H1 (cell line): ENCODE results near the gene SLC15A3. TPM values are rescaled to one million over a fixed set of nuclear protein-coding genes. Genes with fewer than 3 reads are reported as not detected.

ENCODE experiments used
- CTCF ChIA-PET: fragments of 300-600 bp; sonication (Branson Sonifier 250); formaldehyde crosslinking; loops from one replicate; lab custom pipeline; 2021; ENCODE audit not compliant: partially characterized antibody; lab: Charles Lee
- POLR2A ChIA-PET: fragments of 300-600 bp; sonication (Branson Sonifier 250); formaldehyde crosslinking; loops from one replicate; lab custom pipeline; 2021; ENCODE audit warnings: inconsistent platforms; ENCODE audit not compliant: partially characterized antibody; lab: Charles Lee
- DNase-seq, 2 experiments: peaks; one replicate each; pipeline versions ENCODE4 v3.0.0 to v3.0.0-alpha.2; 2010 to 2022; ENCODE audit warnings: low spot score in 2 of 2, low read depth in 1 of 2, mixed read lengths in 1 of 2
- FAIRE-seq: peaks from 2 replicates; lab custom pipeline; 2011; peaks lifted over from hg19 to GRCh38; lab: Jason Lieb, UNC
- H2AFZ ChIP-seq: 2 replicates; pipeline ENCODE4 v1.8.1; 2012; ENCODE audit warnings: low read length, inconsistent platforms
- H2AK5ac ChIP-seq: 2 replicates; pipeline ENCODE4 v1.6.1; 2013; ENCODE audit warnings: low read depth, low read length
- H2BK120ac ChIP-seq: replicated peaks from 2 replicates; pipeline ENCODE3; 2013; ENCODE audit warnings: low read depth, low read length, inconsistent platforms
- H2BK12ac ChIP-seq: 2 replicates; pipeline ENCODE4 v1.6.1; 2013; ENCODE audit warnings: low read depth, low read length
- H2BK15ac ChIP-seq: 2 replicates; pipeline ENCODE4 v1.6.1; 2013; ENCODE audit warnings: low read length
- H2BK20ac ChIP-seq: 2 replicates; pipeline ENCODE4 v1.6.1; 2013; ENCODE audit warnings: low read length
- H2BK5ac ChIP-seq: 2 replicates; pipeline ENCODE4 v1.6.1; 2013; ENCODE audit warnings: low read depth, low read length
- H3K14ac ChIP-seq: 2 replicates; pipeline ENCODE4 v1.6.1; 2013; ENCODE audit warnings: inconsistent platforms; ENCODE audit not compliant: insufficient read length
- H3K18ac ChIP-seq: 2 replicates; pipeline ENCODE4 v1.6.1; 2013; ENCODE audit warnings: low read length; ENCODE audit errors: extremely low read depth
- H3K23ac ChIP-seq: 2 replicates; pipeline ENCODE4 v1.6.1; 2013; ENCODE audit warnings: inconsistent platforms; ENCODE audit not compliant: insufficient read length
- H3K23me2 ChIP-seq: 2 replicates; pipeline ENCODE4 v1.6.1; 2013; ENCODE audit warnings: low read depth, low read length
- H3K27ac ChIP-seq: 2 replicates; pipeline ENCODE4 v1.6.1; 2011; ENCODE audit warnings: low read depth, low read length, inconsistent platforms
- H3K27me3 ChIP-seq, 4 experiments: replicated peaks in 1 of 4; 1 replicate in 1 of 4; 2 replicates in 3 of 4; pipeline versions ENCODE4 v1.6.1 to v1.8.1; 2011 to 2013; ENCODE audit warnings: low read length in 3 of 4, mild to moderate bottlenecking in 3 of 4, inconsistent platforms in 2 of 4, mixed read lengths in 2 of 4, moderate library complexity in 1 of 4; ENCODE audit not compliant: control insufficient read depth in 3 of 4, insufficient read depth in 3 of 4; ENCODE audit errors: extremely low read depth in 1 of 4
- H3K36me3 ChIP-seq, 4 experiments: 2 replicates each; pipeline versions ENCODE4 v1.6.1 to v1.8.1; 2011 to 2013; ENCODE audit warnings: mild to moderate bottlenecking in 4 of 4, low read length in 3 of 4, moderate library complexity in 2 of 4, control low read depth in 1 of 4, inconsistent platforms in 1 of 4; ENCODE audit not compliant: insufficient read depth in 4 of 4, control insufficient read depth in 2 of 4
- H3K4ac ChIP-seq: replicated peaks from 2 replicates; pipeline ENCODE3; 2013; ENCODE audit warnings: low read length, low read depth, mixed read lengths, inconsistent platforms; ENCODE audit not compliant: insufficient read length
- H3K4me1 ChIP-seq, 4 experiments: replicated peaks in 1 of 4; 1 replicate in 1 of 4; 2 replicates in 3 of 4; pipeline versions ENCODE4 v1.6.1 to v1.8.1; 2011 to 2013; ENCODE audit warnings: low read length in 3 of 4, inconsistent platforms in 2 of 4, mixed read lengths in 1 of 4; ENCODE audit not compliant: insufficient read depth in 4 of 4, control insufficient read depth in 3 of 4
- H3K4me2 ChIP-seq, 2 experiments: 2 replicates each; pipeline versions ENCODE4 v1.6.1 to v1.8.1; 2011 to 2013; ENCODE audit warnings: low read depth in 2 of 2, low read length in 2 of 2, control low read depth in 1 of 2, inconsistent platforms in 1 of 2, mild to moderate bottlenecking in 1 of 2; ENCODE audit not compliant: insufficient read depth in 1 of 2
- H3K4me3 ChIP-seq, 4 experiments: fragments of 200-600, 300-600 bp in 1 of 4; sonication (generic), shearing (Covaris generic), sonication (Bioruptor Twin) in 1 of 4; 2 replicates each; pipeline versions ENCODE4 v1.5.1 to v1.8.1; 2011 to 2016; ENCODE audit warnings: low read length in 4 of 4, low read depth in 3 of 4, control low read depth in 2 of 4, inconsistent platforms in 2 of 4, mild to moderate bottlenecking in 2 of 4, mixed read lengths in 1 of 4, moderate library complexity in 1 of 4; ENCODE audit not compliant: insufficient read depth in 2 of 4; ENCODE audit errors: extremely low read depth in 1 of 4
- H3K56ac ChIP-seq: replicated peaks from 2 replicates; pipeline ENCODE3; 2013; ENCODE audit warnings: low read depth, mild to moderate bottlenecking, mixed read lengths, low read length, inconsistent platforms; ENCODE audit not compliant: insufficient read length
- H3K79me1 ChIP-seq: 2 replicates; pipeline ENCODE4 v1.6.1; 2013; ENCODE audit warnings: low read depth, low read length, control low read depth
- H3K79me2 ChIP-seq, 2 experiments: 2 replicates each; pipeline versions ENCODE4 v1.6.1 to v1.8.1; 2012 to 2013; ENCODE audit warnings: low read length in 2 of 2, mild to moderate bottlenecking in 2 of 2, inconsistent platforms in 1 of 2; ENCODE audit not compliant: insufficient read depth in 2 of 2, control insufficient read depth in 1 of 2
- H3K9ac ChIP-seq, 4 experiments: replicated peaks in 1 of 4; 1 replicate in 1 of 4; 2 replicates in 3 of 4; pipeline versions ENCODE4 v1.6.1 to v1.8.1; 2011 to 2013; ENCODE audit warnings: low read depth in 3 of 4, low read length in 3 of 4, control low read depth in 2 of 4, mild to moderate bottlenecking in 2 of 4, moderate library complexity in 2 of 4, inconsistent platforms in 1 of 4; ENCODE audit errors: extremely low read depth in 1 of 4
- H3K9me3 ChIP-seq, 2 experiments: 2 replicates each; pipeline versions ENCODE4 v1.6.1 to v1.8.1; 2012 to 2013; ENCODE audit warnings: mild to moderate bottlenecking in 2 of 2, moderate library complexity in 2 of 2, control low read depth in 1 of 2, inconsistent platforms in 1 of 2, low read depth in 1 of 2, low read length in 1 of 2, mixed read lengths in 1 of 2; ENCODE audit not compliant: insufficient read depth in 2 of 2
- H4K20me1 ChIP-seq, 2 experiments: replicated peaks in 1 of 2; 2 replicates each; pipeline versions ENCODE3 to v1.8.1; 2011 to 2013; ENCODE audit warnings: inconsistent platforms in 2 of 2, low read length in 2 of 2, mild to moderate bottlenecking in 1 of 2; ENCODE audit not compliant: insufficient read depth in 2 of 2, control insufficient read depth in 1 of 2
- H4K5ac ChIP-seq: 2 replicates; pipeline ENCODE4 v1.6.1; 2013; ENCODE audit warnings: low read length, low read depth, mixed read lengths, inconsistent platforms; ENCODE audit not compliant: insufficient read length
- H4K8ac ChIP-seq: 2 replicates; pipeline ENCODE4 v1.8.0; 2013; ENCODE audit warnings: mild to moderate bottlenecking, moderate library complexity, low read length, inconsistent platforms; ENCODE audit not compliant: insufficient read depth; ENCODE audit errors: extremely low read depth
- H4K91ac ChIP-seq: replicated peaks from 2 replicates; pipeline ENCODE3; 2013; ENCODE audit warnings: low read length, mixed read lengths, inconsistent platforms; ENCODE audit not compliant: insufficient read length
- CHD2 ChIP-seq: IDR thresholded peaks from 2 replicates; pipeline ENCODE4 v1.6.1; 2012; ENCODE audit warnings: low read length, improper control_type of control experiment
- CTCF ChIP-seq, 3 experiments: IDR thresholded peaks; 1 replicate in 2 of 3; 2 replicates in 1 of 3; pipeline versions ENCODE4 v1.5.1 to v1.6.1; 2011; ENCODE audit warnings: low read length in 3 of 3, mild to moderate bottlenecking in 3 of 3, inconsistent platforms in 2 of 3, low read depth in 1 of 3, moderate library complexity in 1 of 3; ENCODE audit not compliant: insufficient read depth in 1 of 3; ENCODE audit errors: control extremely low read depth in 1 of 3
- RAD21 ChIP-seq, 2 experiments: IDR thresholded peaks in 1 of 2; conservative IDR thresholded peaks in 1 of 2; 2 replicates each; pipeline ENCODE4 v1.6.1; 2011; ENCODE audit warnings: low read depth in 2 of 2, low read length in 2 of 2, improper control_type of control experiment in 1 of 2, inconsistent platforms in 1 of 2, mild to moderate bottlenecking in 1 of 2, moderate library complexity in 1 of 2
- WGBS, 2 experiments: shearing (Covaris generic) in 1 of 2; methylation state at CpG; one replicate each; pipeline versions ENCODE4 v1.1.6 to v1.1.7; 2013 to 2015; ENCODE audit warnings: low lambda C conversion rate in 2 of 2, mixed read lengths in 2 of 2, inconsistent platforms in 1 of 2, low coverage in 1 of 2, missing lambda C conversion rate in 1 of 2; ENCODE audit not compliant: insufficient replicate concordance in 2 of 2, insufficient coverage in 1 of 2, insufficient read length in 1 of 2; ENCODE audit errors: extremely low coverage in 1 of 2, missing lambda C conversion rate in 1 of 2; 5-methylcytosine and 5-hydroxymethylcytosine counted together
- polyA plus RNA-seq, 7 experiments: library from polyadenylated mRNA; depleted of rRNA in 3 of 7; stranded (reverse) in 5 of 7; unstranded in 2 of 7; fragments of >200 nt in 5 of 7; fragments of 200-250 nt in 2 of 7; gene quantifications; 1 replicate in 5 of 7; 2 replicates in 1 of 7; 4 replicates in 1 of 7; pipeline versions ENCODE4 v1.2.1 to v1.2.3, GENCODE V29; 2011 to 2013; ENCODE audit warnings: missing spikeins in 2 of 7, mixed read lengths in 2 of 7
- total RNA-seq: library from RNA; stranded (reverse); fragmentation: NEBNext Ultra II Directional; extraction: Animal tissue kit (Norgen Biotek cat#: 25700); gene quantifications from 2 replicates; pipeline ENCODE4 v1.2.1, GENCODE V29; 2021

SLC15A3 gene
- total and polyA plus RNA-seq, 2 of the 8 experiments (the other 6 are each of a cell fraction or from before 2014, with no cell fraction given): 25.8 to 31.0 TPM

GRCh38 chr11:60970369-60970774 lies 18.4 kb upstream of the SLC15A3 start:
- 32% methylated on average over 9 of the region's 9 CpGs; no CpG with 5 or more reads in 1 of the 2 experiments for WGBS, 2 experiments
- FAIRE-seq (no peak), DNase-seq (peak in 1 of 2 experiments; percentile 86)
- no peak overlapping the region for H3K4ac ChIP-seq
- no peak overlapping the region for H2BK120ac ChIP-seq
- TF ChIP-seq CTCF (IDR thresholded peaks at IDR 0.05; ENCODE audit: control extremely low read depth in 1 of 3, insufficient read depth in 1 of 3, low read depth in 1 of 3, low read length in 3 of 3): peak; percentile 88 to 96 (median 89)
- TF ChIP-seq CHD2: no peak
- peak; percentile 77 to 84 for TF ChIP-seq RAD21 (IDR thresholded peaks at IDR 0.05 in 1 of 2, conservative IDR thresholded peaks at IDR 0.05 in 1 of 2; ENCODE audit: low read depth in 2 of 2, low read length in 2 of 2)
- no peak overlapping the region for H3K9ac ChIP-seq
- no peaks in the 10 kb centered on the region; a peak in 2 of 7 replicates for H3K27me3 ChIP-seq
- 0 out of 2 replicates have a peak overlapping the region, but pooled peaks have one; percentile 55 for H2BK20ac ChIP-seq
- H3K36me3 ChIP-seq: no peaks in the 10 kb centered on the region
- no peaks in the 10 kb centered on the region for H3K4me1 ChIP-seq
- CTCF ChIA-PET: interaction anchor here (0.5 to 2.9 kb wide), 38 partner anchors 9 to 412 kb away, joined by 3 to 19 read pairs (median 4); partner anchors contain the start of gene SLC15A3
- no peak overlapping the region for H3K56ac ChIP-seq
- no peak overlapping the region for H3K23ac ChIP-seq
- H2AK5ac ChIP-seq: no peak overlapping the region
- no peaks in the 10 kb centered on the region for H3K79me1 ChIP-seq
- no peak overlapping the region for H3K27ac ChIP-seq
- H3K18ac ChIP-seq: no peak overlapping the region
- no peak overlapping the region for H2AFZ ChIP-seq
- no peak overlapping the region for H2BK12ac ChIP-seq
- H3K14ac ChIP-seq: no peak overlapping the region
- H2BK5ac ChIP-seq: no peak overlapping the region
- no peak overlapping the region for H4K91ac ChIP-seq
- no peak overlapping the region for H3K4me2 ChIP-seq
- H4K20me1 ChIP-seq: no peaks in the 10 kb centered on the region
- H4K8ac ChIP-seq: no peak overlapping the region
- no peak overlapping the region for H3K4me3 ChIP-seq
- POLR2A ChIA-PET: no interaction called here
- no peaks in the 10 kb centered on the region; a peak in 1 of 4 replicates for H3K9me3 ChIP-seq
- H3K23me2 ChIP-seq: no peaks in the 10 kb centered on the region
- H4K5ac ChIP-seq: no peak overlapping the region
- no peak overlapping the region for H2BK15ac ChIP-seq
- no peaks in the 10 kb centered on the region for H3K79me2 ChIP-seq
